GM21390 (cell line): ENCODE measurements around the gene CENPT.

Source experiments
- ATAC-seq: cut with Tn5 transposase; IDR thresholded peaks from one replicate; pipeline ENCODE4 v1.9.1; 2021; ENCODE audit not compliant: unreplicated experiment

Gene CENPT

GRCh38 chr16:67847064-67847861, at the start of gene CENPT:
Gene CENPT, minus strand, starts transcription at chr16:67847693. Its CDS starts 13,834 bp downstream, at chr16:67833859.
- ATAC-seq, result peak; percentile 40

- no peak for ATAC-seq
Observed at GRCh38 chr16:67897231-67897630, 49.7 kb upstream of the CENPT start.

GRCh38 chr16:67893743-67894399, 46.4 kb upstream of the CENPT start:
- no peak for ATAC-seq

- ATAC-seq, result peak; percentile 90
Observed at GRCh38 chr16:67892899-67893742, 45.6 kb upstream of the CENPT start, which contains the start of gene PSKH1. Gene PSKH1, plus strand, starts transcription at chr16:67893254. Its CDS starts 15,496 bp downstream, at chr16:67908750.

GRCh38 chr16:67892375-67892774, 44.9 kb upstream of the CENPT start:
- ATAC-seq, result no peak

GRCh38 chr16:67888331-67888730, 40.8 kb upstream of the CENPT start:
- ATAC-seq, result no peak

GRCh38 chr16:67886387-67886786, 38.9 kb upstream of the CENPT start:
- no peak for ATAC-seq

GRCh38 chr16:67885976-67886375, 38.5 kb upstream of the CENPT start:
- no peak for ATAC-seq

GRCh38 chr16:67885545-67885944, 38.1 kb upstream of the CENPT start:
- ATAC-seq, result no peak

GRCh38 chr16:67884684-67885083, 37.2 kb upstream of the CENPT start, which contains the start of gene NRN1L:
Gene NRN1L, plus strand, starts transcription at chr16:67884885. Its CDS starts 19 bp downstream, at chr16:67884904.
- ATAC-seq, result no peak

- no peak for ATAC-seq
Observed at GRCh38 chr16:67883872-67884261, 36.4 kb upstream of the CENPT start.

GRCh38 chr16:67883146-67883871, 35.8 kb upstream of the CENPT start:
- no peak for ATAC-seq

GRCh38 chr16:67882374-67883145, 35.1 kb upstream of the CENPT start:
- ATAC-seq, result no peak

- no peak for ATAC-seq
Observed at GRCh38 chr16:67881621-67882161, 34.2 kb upstream of the CENPT start.

- ATAC-seq, result no peak
Observed at GRCh38 chr16:67880584-67880983, 33.1 kb upstream of the CENPT start.

GRCh38 chr16:67879936-67880335, 32.4 kb upstream of the CENPT start:
- no peak for ATAC-seq

- no peak for ATAC-seq
Observed at GRCh38 chr16:67879462-67879861, 32.0 kb upstream of the CENPT start.

- ATAC-seq, result no peak
Observed at GRCh38 chr16:67878846-67879245, 31.4 kb upstream of the CENPT start.

- ATAC-seq, result no peak
Observed at GRCh38 chr16:67878232-67878631, 30.7 kb upstream of the CENPT start.

GRCh38 chr16:67877064-67877463, 29.6 kb upstream of the CENPT start:
- ATAC-seq, result no peak
